ENCODE results near the gene CRB2.

CRB2 gene

GRCh38 chr9:123392802-123393201 lies 36.8 kb downstream of the CRB2 start:
- no peaks in the 10 kb centered on the region for H3K4me1 ChIP-seq (ENCODE audit: insufficient read depth, low read length)
- H3K9me3 ChIP-seq (ENCODE audit: insufficient read depth, low read length, severe bottlenecking) = no peaks in the 10 kb centered on the region
- no peaks in the 10 kb centered on the region for H3K36me3 ChIP-seq (ENCODE audit: insufficient read depth, low read length)
- TF ChIP-seq CTCF (IDR thresholded peaks at IDR 0.05; ENCODE audit: borderline replicate concordance, extremely low read depth, low read length, poor library complexity, severe bottlenecking) (no peak), EZH2 (IDR thresholded peaks at IDR 0.05; ENCODE audit: borderline replicate concordance, low read depth, low read length, severe bottlenecking) (no peak)
- H3K27me3 ChIP-seq (ENCODE audit: insufficient read depth, low read length, poor library complexity) = no peaks in the 10 kb centered on the region
- H3K9ac ChIP-seq (ENCODE audit: low read depth, low read length) = no peak overlapping the region
- no peak overlapping the region for H3K27ac ChIP-seq (ENCODE audit: low read length)
- no peaks in the 10 kb centered on the region for H3K79me2 ChIP-seq (ENCODE audit: insufficient read depth, low read length)
- ATAC-seq (ENCODE audit: insufficient read depth, low read depth) = no peak
- no peak overlapping the region for H3K4me2 ChIP-seq (ENCODE audit: insufficient read depth, low read length)
- H3K4me3 ChIP-seq (ENCODE audit: low read depth in 1 of 2, low read length in 2 of 2) = no peak overlapping the region
- DNase-seq = no peak
- no peaks in the 10 kb centered on the region for H4K20me1 ChIP-seq (ENCODE audit: insufficient read depth, low read length)
- no peak overlapping the region for H2AFZ ChIP-seq (ENCODE audit: low read depth, low read length)

GRCh38 chr9:123394291-123395235 lies 38.6 kb downstream of the CRB2 start:
- H3K27ac ChIP-seq (ENCODE audit: low read length) = no peak overlapping the region
- no peaks in the 10 kb centered on the region for H3K27me3 ChIP-seq (ENCODE audit: insufficient read depth, low read length, poor library complexity)
- no peak overlapping the region for H3K4me2 ChIP-seq (ENCODE audit: insufficient read depth, low read length)
- DNase-seq (no peak), ATAC-seq (ENCODE audit: insufficient read depth, low read depth) (no peak)
- TF ChIP-seq CTCF (IDR thresholded peaks at IDR 0.05; ENCODE audit: borderline replicate concordance, extremely low read depth, low read length, poor library complexity, severe bottlenecking) (no peak), EZH2 (IDR thresholded peaks at IDR 0.05; ENCODE audit: borderline replicate concordance, low read depth, low read length, severe bottlenecking) (no peak)
- no peaks in the 10 kb centered on the region for H4K20me1 ChIP-seq (ENCODE audit: insufficient read depth, low read length)
- H3K4me3 ChIP-seq (ENCODE audit: low read depth in 1 of 2, low read length in 2 of 2) = no peak overlapping the region
- no peak overlapping the region for H2AFZ ChIP-seq (ENCODE audit: low read depth, low read length)
- no peaks in the 10 kb centered on the region for H3K79me2 ChIP-seq (ENCODE audit: insufficient read depth, low read length)
- no peaks in the 10 kb centered on the region for H3K36me3 ChIP-seq (ENCODE audit: insufficient read depth, low read length)
- H3K9me3 ChIP-seq (ENCODE audit: insufficient read depth, low read length, severe bottlenecking) = no peaks in the 10 kb centered on the region
- no peak overlapping the region for H3K9ac ChIP-seq (ENCODE audit: low read depth, low read length)
- H3K4me1 ChIP-seq (ENCODE audit: insufficient read depth, low read length) = no peaks in the 10 kb centered on the region

GRCh38 chr9:123395276-123395688 lies 39.3 kb downstream of the CRB2 start:
- ATAC-seq (ENCODE audit: insufficient read depth, low read depth) = no peak

More at GRCh38 chr9:123395276-123395688, 39.3 kb downstream of the CRB2 start:
- Histone ChIP-seq H3K36me3 (ENCODE audit: insufficient read depth, low read length) (no peaks in the 10 kb centered on the region), H3K4me2 (ENCODE audit: insufficient read depth, low read length) (no peak overlapping the region), H4K20me1 (ENCODE audit: insufficient read depth, low read length) (no peaks in the 10 kb centered on the region), H3K27me3 (ENCODE audit: insufficient read depth, low read length, poor library complexity) (no peaks in the 10 kb centered on the region), H3K4me1 (ENCODE audit: insufficient read depth, low read length) (no peaks in the 10 kb centered on the region), H3K9ac (ENCODE audit: low read depth, low read length) (no peak overlapping the region), H3K4me3 (ENCODE audit: low read depth in 1 of 2, low read length in 2 of 2) (no peak overlapping the region), H2AFZ (ENCODE audit: low read depth, low read length) (no peak overlapping the region), H3K9me3 (ENCODE audit: insufficient read depth, low read length, severe bottlenecking) (no peaks in the 10 kb centered on the region), H3K79me2 (ENCODE audit: insufficient read depth, low read length) (no peaks in the 10 kb centered on the region), H3K27ac (ENCODE audit: low read length) (no peak overlapping the region)
- no peak for DNase-seq
- TF ChIP-seq CTCF (IDR thresholded peaks at IDR 0.05; ENCODE audit: borderline replicate concordance, extremely low read depth, low read length, poor library complexity, severe bottlenecking) = no peak
- TF ChIP-seq EZH2 (IDR thresholded peaks at IDR 0.05; ENCODE audit: borderline replicate concordance, low read depth, low read length, severe bottlenecking) = no peak
